ENCODE measurements around the gene ACKR1.

Gene ACKR1

GRCh38 chr1:159218649-159219636 is 14.3 kb downstream of the ACKR1 start:
- in situ Hi-C loops (cut with HindIII; ENCODE audit: low sequenced_read_pairs): loop anchor here (25.0 kb wide), 1 partner anchor 668 kb away; no protein-coding TSS in a partner anchor

- in situ Hi-C loops (cut with HindIII; ENCODE audit: low sequenced_read_pairs): loop anchor here (25.0 kb wide), 1 partner anchor 665 kb away; no protein-coding TSS in a partner anchor
Measured at GRCh38 chr1:159222075-159222865, 17.6 kb downstream of the ACKR1 start.

DNA sequence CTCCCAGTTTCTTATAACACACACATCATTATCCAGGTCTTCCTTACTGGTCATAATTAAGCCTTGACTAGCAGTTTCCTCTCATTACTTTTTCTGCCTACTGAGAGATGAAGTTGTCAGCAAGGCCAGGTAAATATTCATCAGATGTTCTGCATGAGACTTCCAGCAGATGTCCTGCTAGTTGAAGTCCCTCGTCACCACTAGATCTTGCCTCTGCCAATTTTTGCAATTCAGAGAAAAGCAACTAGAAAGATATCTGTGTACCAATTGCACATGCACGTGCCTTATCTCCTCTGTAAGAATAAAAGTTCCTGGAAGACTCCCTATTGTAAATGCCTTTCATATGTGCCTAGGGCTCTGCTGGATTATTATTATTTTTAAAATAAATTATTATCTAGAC is 18.3 kb downstream of the ACKR1 start:
- in situ Hi-C loops (cut with HindIII; ENCODE audit: low sequenced_read_pairs): loop anchor here (25.0 kb wide), 1 partner anchor 664 kb away; no protein-coding TSS in a partner anchor

GRCh38 chr1:159228554-159228953 is 23.9 kb downstream of the ACKR1 start:
- in situ Hi-C loops (cut with HindIII; ENCODE audit: low sequenced_read_pairs): no loop called here

DNA sequence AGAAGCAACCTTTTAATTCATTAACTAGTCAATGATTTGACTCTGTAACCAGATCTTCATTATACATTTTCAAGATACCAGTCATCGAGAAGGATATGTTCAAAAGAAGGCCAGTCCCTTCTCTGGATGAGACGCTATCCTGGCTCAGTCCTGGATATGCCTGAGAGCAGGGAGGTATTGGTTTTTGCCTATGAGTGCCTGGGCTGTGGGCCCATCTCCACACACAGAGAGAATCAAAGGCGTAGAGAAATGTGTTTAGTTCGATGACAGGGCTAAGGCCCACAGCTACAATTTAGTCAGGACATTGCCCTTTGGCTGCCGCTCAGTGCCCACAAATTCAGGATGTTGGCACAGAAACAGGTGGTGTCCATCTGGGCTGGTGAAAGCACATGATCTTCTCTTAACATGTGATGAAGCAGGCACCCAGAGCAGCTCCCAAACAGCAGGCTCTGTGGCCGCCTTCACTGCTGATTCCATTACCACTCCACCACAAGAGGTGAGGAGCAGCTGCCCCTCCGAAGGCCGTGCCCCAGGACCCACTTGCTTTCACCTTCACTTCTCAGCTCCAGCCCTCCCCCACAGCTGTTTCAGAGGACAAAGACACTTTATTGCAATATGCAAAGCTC is 24.7 kb downstream of the ACKR1 start:
- in situ Hi-C loops (cut with HindIII; ENCODE audit: low sequenced_read_pairs): no loop called here

DNA sequence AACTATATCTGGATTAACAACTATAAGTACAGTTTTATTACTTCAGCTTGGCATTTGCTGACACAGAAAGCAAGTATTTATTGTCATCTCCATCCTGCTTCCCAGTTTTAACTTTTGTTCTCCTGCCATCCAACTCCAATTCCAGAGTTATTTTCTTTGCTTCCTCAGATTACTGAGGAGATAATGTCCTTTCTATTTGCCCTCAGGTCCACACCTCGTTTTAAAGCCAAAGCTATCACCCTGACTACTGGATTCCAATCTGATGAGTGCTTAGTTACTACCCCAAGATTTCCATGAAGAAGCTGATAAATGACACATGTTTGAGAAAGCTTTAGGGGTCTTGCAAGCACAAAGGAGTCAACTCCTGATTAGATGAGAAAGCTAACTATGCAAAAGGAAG is 25.2 kb downstream of the ACKR1 start:
- in situ Hi-C loops (cut with HindIII; ENCODE audit: low sequenced_read_pairs): no loop called here

GRCh38 chr1:159239551-159240220 is 35.0 kb downstream of the ACKR1 start:
- in situ Hi-C loops (cut with HindIII; ENCODE audit: low sequenced_read_pairs): no loop called here

DNA sequence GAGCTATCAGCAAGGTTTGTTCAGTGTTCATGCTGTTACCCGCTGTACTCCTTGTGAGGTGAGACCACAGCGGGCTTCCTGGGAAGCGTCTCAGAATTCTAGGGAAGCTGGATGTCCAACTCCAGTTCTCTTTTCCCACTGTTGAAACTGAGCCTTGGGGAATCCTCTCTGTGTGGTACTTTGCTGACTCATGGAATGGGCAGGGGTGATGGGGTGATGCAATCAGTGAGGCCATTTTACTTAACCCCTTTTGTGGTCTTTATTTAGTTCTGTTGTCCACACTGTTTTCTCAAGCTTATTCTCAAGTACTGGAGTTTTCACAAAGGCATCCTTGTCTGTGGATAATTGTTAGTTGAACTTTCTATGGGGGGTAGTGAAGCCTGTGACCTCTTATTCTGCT is 42.6 kb downstream of the ACKR1 start:
- in situ Hi-C loops (cut with HindIII; ENCODE audit: low sequenced_read_pairs): no loop called here

DNA sequence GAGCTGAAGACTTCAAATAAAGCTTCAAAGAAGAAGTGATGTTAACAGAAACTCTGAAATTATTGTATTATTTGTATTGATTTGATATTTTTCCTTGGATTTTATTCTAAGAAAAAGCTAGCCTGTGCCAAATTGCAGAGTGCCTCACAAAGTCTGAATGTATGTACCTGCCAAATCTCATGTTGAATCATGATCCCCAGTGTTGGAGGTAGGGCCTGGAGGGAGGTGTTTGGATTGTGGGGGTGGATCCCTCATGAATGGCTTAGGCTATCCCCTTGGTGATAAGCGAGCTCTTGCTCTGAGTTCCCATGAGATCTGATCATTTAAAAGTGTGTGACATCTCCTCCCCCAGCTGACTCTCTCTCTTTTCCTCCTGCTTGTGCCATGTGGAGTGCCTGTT is 43.6 kb downstream of the ACKR1 start:
- in situ Hi-C loops (cut with HindIII; ENCODE audit: low sequenced_read_pairs): no loop called here

DNA sequence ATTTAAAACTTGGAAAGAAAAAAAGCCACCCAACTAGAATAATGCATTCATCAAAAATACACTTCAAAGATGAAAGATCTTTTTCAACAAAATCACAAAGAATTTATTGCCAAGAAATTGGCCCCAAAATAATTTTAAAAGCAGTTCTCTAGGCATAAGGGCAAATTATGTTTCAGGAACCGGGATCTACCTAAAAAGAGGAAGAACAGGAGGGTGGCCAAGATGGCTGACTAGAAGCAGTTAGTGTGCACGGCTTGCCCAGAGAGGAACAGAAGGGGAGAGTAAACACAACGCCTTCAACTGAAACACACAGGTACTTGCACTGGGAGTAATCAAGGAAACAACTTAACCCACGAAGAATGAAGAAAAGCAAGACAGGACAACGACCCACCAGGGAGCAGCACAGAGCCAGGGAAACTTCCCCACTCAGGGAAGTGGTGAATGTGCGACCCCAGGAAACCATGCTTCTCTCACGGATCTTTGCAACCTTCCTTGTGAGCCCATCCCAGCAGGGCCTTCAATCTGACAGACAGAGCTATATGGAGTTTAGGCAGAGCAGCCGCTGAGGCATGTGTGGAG is 46.1 kb downstream of the ACKR1 start:
- in situ Hi-C loops (cut with HindIII; ENCODE audit: low sequenced_read_pairs): no loop called here
